Activated T-cell treated with anti-CD3 and anti-CD28 coated beads for 24 hours (primary cell): Measurements from ENCODE around the gene CCDC85C.

Source experiments
- DNase-seq: peaks from one replicate; pipeline ENCODE4 v3.0.0-alpha.2; 2020; ENCODE audit warnings: low read depth

The CCDC85C gene

GRCh38 chr14:99539491-99539890 lies 64.5 kb downstream of the CCDC85C start:
- no peak for DNase-seq

- DNase-seq: no peak
These were observed 65.3 kb downstream of the CCDC85C start for GRCh38 chr14:99538733-99539132.

GRCh38 chr14:99538275-99538674 lies 65.7 kb downstream of the CCDC85C start:
- DNase-seq: no peak

- DNase-seq: no peak
These were observed 66.6 kb downstream of the CCDC85C start for GRCh38 chr14:99537399-99537798.

- no peak for DNase-seq
These were observed 67.9 kb downstream of the CCDC85C start for GRCh38 chr14:99535908-99536778.

GRCh38 chr14:99535448-99535847 lies 68.6 kb downstream of the CCDC85C start:
- DNase-seq: no peak

- no peak for DNase-seq
These were observed 69.1 kb downstream of the CCDC85C start for GRCh38 chr14:99534863-99535262.

GRCh38 chr14:99534333-99534732 lies 69.7 kb downstream of the CCDC85C start:
- no peak for DNase-seq

- DNase-seq: no peak
These were observed 71.7 kb downstream of the CCDC85C start for GRCh38 chr14:99532310-99532709.

GRCh38 chr14:99531251-99532096 lies 72.5 kb downstream of the CCDC85C start:
- no peak for DNase-seq

GRCh38 chr14:99530407-99531155 lies 73.4 kb downstream of the CCDC85C start:
- no peak for DNase-seq

GRCh38 chr14:99529899-99530298 lies 74.1 kb downstream of the CCDC85C start:
- DNase-seq: no peak

- no peak for DNase-seq
These were observed 76.5 kb downstream of the CCDC85C start for GRCh38 chr14:99527427-99528076.

GRCh38 chr14:99527026-99527425 lies 77.0 kb downstream of the CCDC85C start:
- DNase-seq: no peak

GRCh38 chr14:99525699-99526080 lies 78.3 kb downstream of the CCDC85C start:
- no peak for DNase-seq

- DNase-seq: no peak
These were observed 79.0 kb downstream of the CCDC85C start for GRCh38 chr14:99524804-99525698.

GRCh38 chr14:99524091-99524661 lies 79.8 kb downstream of the CCDC85C start:
- no peak for DNase-seq

- DNase-seq: no peak
These were observed 80.3 kb downstream of the CCDC85C start for GRCh38 chr14:99523704-99524055.

GRCh38 chr14:99522934-99523703 lies 80.9 kb downstream of the CCDC85C start:
- no peak for DNase-seq

- no peak for DNase-seq
These were observed 81.5 kb downstream of the CCDC85C start for GRCh38 chr14:99522457-99522891.
